HG02610 (cell line): ENCODE results near the gene WNT9B.

Experiments
- ATAC-seq: cut with Tn5 transposase; IDR thresholded peaks from one replicate; pipeline ENCODE4 v1.9.1; 2021; ENCODE audit warnings: mild to moderate bottlenecking, moderate library complexity; ENCODE audit not compliant: unreplicated experiment

WNT9B gene, protein sequence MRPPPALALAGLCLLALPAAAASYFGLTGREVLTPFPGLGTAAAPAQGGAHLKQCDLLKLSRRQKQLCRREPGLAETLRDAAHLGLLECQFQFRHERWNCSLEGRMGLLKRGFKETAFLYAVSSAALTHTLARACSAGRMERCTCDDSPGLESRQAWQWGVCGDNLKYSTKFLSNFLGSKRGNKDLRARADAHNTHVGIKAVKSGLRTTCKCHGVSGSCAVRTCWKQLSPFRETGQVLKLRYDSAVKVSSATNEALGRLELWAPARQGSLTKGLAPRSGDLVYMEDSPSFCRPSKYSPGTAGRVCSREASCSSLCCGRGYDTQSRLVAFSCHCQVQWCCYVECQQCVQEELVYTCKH

DNA sequence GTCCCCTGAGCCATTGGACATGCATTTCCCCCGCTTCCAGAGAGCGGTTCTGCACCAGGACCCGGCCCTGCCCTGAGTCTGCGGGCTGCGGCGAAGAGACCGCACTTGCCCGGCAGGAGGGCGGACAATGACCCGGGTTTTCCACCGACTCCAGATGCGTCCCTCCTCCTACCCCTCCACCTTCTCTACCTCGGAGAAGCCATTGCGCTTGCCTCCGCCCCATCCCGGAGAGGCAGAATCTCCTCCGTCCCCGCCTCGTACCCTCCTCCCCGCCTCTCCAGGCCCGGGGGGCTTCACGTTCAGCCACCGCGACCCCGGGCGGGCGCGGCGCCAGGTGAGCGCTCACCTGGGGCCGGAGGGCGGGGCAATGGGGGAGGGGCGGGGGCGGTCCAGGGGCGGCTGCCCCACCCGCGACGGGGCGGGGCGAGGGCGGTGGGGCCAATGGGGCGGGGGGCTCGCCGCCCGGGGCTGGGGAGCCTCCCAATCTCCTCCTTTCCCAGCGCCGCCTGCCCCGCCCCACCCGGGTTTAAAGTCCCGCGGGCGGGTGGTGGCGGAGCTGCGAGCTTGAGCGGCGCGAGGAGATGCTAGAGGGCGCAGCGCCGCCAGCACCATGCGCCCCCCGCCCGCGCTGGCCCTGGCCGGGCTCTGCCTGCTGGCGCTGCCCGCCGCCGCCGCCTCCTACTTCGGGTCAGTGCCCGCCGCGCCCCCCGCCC is at the start of gene WNT9B:
Gene WNT9B, plus strand, starts transcription at position 555 of the 713 bp plus-strand sequence. Its CDS starts 56 bp downstream, at position 611.
- no peak for ATAC-seq

DNA sequence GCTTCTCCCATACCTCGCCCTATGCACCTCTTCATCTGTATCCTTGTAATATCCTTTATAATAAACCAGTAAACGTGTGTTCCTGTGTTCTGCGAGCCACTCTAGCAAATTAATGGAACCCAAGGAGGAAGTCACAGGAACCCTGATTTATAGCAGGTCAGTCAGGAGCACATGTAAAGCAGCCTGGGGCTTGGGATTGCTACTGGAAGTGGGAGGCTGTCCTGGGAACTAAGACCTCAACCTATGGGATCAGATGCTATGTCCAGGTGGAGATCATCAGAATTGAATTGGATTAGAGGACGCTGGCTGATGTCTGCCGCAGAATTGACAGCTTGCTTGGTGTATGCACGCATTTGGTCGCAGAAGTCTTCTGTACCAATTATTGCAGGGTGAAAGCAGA is 48.6 kb upstream of the WNT9B start:
- ATAC-seq, result no peak

DNA sequence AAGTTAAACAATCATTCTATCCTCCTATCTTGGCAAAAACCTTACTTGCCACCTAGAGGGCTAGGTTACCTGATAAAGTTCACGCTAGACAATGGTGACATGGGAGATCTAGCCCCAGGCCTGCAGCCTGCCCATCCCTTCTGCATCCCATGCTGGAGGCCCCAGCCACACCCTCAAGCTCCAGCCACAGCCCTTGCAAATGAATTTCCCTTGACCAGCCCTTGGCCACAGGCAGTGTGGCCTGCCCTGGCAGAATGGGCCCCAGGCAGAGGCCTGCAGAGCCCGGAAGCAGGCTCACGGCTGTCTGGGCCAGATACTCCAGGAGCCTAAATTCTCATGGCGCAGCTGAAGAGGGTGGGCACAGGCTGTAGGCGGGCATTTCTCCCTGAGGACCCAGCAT is 47.8 kb upstream of the WNT9B start:
- no peak for ATAC-seq

DNA sequence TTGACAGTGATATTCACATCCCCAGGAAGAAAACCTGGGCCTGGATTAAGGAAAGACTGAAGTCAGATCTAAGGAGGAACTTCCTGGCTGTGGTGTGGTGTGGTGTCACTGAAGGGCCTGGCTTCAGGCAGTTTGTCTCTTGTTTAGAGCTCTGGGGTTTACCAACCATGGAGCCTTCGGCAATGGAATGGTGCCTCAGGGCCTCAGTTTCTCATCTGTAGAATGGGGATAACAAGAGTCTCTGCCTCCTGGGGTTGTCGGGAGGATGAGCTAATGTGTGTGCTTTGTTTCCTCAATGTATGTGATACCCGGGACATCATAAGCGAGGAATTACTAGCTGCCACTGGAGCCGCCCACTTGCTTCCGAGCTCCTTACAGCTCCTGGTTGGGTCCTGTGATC is 45.6 kb upstream of the WNT9B start:
- ATAC-seq, result no peak

DNA sequence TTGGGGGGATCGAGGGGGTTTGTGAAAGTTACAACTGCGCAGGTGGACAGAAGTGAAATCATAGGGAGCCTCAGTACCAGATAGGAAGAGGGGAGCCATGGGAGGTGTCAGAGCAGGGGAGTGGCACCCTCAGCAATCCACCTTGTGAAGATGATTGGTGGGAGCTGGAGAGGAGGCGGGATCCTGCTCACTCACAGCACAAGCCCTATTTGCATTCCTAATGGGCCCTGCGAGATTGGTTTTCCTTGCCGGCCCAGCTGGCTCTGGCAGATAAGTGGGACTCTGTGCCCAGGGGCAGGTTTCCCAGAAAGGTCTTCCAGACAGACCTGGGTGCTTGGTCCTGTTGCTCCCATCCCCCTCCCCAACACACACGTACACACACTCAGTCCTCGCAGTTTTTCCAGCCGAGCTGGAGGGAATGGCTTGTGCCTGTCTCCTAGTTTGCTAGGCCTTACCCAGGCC is 42.2 kb upstream of the WNT9B start:
- ATAC-seq, result no peak

DNA sequence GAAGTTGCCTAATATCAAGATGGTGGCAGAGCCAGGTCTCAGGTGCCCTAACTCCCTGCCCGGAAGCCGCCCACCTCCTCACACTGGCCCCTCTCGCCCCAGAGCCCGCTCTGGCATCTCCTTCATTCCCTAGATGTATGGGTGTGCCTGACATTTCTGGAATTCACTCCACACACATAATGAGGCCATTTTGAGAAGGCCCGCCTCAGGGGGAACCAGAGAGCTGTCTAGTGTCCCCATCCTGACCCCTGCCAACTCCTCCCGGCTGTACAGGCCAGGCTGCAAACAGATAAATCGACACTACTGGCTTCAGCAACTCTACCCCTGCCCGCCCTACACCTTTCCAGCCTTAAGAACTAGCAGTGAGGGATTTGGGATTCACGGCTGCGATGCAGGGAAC is 40.5 kb upstream of the WNT9B start:
- ATAC-seq, result no peak

DNA sequence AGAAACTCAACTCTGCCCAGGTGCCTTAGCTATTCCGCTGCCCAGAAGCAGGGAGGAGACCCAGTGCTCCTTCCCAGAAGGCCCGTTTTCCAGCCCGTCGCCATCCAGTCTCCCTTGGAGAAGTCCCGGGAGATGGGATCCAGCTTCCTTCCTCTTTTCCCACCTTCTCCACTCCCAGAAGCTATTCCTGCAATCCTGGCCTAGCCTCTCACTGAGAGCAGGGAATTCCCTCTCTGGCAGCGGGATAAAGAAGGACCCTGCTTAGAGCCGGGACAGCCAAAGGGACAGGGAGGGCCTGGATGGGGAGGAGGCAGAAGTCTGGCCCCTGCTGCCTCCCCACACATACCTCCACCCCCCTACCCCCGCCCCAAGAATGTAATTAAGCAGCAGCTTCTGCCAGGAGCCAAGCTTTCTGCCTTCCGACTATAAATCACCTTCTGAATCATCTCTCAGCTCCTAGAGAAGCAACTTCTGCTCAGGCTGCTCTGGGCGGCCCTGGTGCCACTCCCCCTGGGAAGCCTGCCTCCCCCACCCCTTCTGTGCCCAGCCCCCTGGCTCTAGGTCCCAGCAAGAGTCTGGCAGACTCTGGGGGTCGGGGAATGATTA is 39.3 kb upstream of the WNT9B start:
- ATAC-seq, result no peak

DNA sequence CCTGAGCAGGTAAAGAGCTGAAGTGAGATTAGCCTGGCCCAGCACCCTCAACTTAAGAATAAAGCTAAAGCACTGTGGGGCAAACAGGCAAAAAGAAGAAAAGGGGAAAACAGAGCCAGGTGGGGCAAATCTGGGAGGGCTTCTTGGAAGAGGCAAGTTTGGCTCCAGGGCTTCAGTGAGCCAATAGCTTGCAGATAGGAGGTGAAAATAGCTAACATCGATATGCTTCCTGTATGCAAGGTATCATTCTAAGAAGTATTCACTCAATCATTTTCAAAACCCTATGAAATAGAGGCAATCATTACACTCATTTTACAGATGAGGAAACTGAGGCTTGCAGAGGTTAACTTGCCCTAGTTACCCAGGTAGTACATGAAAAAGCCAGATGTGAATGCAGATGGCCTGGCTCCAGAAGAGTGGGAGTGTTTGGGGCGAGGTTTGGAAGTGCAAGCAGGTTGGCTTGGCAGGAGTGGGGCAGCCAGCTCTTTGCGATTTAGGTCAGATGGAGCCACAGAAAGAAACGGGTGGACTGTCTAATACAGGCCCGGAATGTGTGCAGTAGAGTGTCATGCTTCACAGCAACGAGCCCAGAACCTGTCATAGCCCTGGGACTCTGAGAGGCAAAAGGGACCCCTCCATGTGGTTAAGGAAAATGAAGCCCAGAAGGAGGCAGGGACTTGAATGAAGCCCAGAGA is 38.6 kb upstream of the WNT9B start:
- ATAC-seq, result no peak

DNA sequence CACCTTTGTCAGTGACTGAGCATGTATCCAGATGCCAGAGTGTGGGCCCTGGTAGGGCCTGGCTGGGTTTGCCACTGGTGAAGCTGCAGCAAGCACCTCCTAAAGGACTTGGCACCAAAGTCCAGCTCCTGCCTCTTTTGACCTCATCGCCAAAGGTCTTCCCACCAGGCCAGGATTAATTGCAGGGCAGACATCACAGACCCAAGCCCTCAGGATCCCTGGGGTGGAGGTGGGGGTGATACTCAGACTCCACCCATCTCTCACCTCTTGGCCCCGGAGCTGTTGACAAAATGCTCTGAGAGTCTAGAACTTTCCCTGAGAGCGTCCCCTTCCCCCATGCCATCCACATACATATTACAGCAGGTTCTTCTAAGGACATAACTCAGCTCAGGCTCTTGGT is 37.5 kb upstream of the WNT9B start:
- ATAC-seq, result no peak

DNA sequence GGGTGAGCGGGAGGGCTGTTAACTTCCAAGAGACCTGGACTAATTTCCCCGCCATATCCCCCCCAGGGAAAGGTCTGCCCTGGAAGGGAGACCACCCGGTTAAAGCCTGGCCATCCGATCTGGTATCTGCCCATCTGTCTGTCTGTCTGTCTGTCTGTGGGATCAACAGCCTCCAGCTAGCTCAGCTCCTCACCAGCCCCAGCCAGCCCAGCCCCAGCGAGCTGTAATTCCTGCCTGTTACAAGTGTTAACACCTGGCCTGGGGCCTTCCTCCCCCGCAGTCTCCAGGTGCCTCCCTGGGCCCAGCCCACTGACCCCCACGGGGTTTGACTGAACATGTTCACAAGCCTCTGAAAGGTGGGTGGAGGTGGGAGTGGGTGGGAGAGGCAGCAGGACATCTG is 36.9 kb upstream of the WNT9B start:
- no peak for ATAC-seq

DNA sequence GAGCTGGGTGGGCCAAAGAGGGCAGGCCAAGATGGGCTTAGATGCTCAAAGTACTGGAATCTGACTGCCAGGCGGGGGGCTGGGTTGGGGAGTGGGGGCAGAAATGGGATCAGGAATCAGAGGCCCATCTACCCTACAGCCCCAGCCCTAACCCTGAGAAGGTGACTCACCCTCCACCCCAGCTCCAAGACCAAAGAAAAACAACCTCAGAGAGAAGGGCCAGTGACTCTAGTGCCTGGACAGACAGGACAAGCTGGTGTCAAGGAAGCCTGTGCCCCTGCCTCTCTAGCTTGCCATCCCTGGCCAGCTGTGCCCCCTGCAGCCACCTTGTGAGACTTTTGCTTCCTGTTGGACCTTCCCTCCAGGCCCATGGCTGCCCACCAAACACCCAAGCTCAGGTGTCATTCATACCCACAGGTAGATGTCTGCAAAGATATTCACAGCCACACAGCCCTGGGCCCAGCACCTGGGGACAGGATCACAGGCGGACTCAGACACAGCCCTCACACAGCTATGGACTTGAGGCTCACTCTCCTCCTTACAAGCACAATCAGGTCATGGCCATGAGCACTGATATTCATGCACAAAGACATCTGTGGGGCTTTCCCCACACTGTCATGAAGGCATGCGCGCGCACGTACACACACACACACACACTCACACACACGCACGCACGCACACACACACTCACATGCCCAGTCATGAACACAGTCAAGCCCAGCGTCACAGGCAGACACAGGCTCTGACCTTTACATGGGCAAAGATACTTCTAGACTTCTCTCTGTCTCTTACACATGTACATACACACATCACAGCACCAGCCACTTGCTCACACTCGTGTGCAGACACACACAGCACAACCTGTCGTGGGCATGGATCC is 35.7 kb upstream of the WNT9B start:
- ATAC-seq, result no peak

DNA sequence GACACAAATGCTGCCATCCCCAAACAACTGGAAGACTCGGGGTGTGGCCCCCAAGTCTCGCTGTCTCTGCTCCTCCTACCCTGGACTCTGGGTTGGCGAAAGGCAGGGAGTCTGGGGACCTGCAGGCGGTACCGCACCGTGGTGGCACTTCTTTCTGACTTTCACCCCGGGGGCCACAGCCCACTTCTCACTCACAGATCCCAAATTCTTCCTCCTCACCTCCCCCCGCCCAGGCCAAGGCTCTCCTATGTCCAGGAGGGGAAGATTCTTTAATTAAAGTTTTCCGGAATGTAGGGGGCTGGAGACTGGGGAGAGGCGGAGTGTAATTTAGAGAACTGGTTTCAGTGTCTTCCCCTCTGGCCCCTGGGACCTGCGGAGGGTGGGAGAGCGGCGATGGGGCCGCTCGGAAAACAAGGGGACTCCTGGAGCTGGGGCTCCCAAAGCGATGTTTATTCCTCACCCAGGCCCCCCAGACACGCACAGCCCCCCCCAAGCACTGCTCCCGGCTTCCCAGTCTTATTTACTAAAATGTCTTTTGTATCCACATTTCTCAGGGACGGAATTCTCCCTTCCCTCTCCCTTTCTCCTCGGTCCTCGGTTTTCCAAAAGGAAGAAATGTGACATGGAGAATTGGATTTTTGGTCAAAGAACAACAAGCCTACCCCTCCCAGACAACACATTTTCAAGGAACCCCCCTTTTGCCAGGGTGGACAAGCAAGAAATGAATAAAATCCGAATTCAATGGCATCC is 34.1 kb upstream of the WNT9B start:
- no peak for ATAC-seq

DNA sequence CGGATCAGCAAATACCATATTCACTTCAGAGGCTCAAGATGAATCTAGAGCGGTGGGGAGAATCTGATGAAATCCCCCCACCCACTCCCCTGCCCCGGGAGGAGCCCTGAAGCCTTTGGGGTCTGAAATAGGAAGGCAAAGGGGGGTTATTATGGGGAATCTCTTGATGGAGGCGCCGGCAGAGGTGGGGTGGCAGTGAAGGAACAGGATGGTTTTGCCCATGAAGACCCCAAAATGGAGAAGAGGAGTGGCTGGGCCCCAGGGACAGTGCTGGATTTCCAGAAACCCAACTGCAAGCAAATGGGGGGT is 33.5 kb upstream of the WNT9B start:
- ATAC-seq, result no peak

DNA sequence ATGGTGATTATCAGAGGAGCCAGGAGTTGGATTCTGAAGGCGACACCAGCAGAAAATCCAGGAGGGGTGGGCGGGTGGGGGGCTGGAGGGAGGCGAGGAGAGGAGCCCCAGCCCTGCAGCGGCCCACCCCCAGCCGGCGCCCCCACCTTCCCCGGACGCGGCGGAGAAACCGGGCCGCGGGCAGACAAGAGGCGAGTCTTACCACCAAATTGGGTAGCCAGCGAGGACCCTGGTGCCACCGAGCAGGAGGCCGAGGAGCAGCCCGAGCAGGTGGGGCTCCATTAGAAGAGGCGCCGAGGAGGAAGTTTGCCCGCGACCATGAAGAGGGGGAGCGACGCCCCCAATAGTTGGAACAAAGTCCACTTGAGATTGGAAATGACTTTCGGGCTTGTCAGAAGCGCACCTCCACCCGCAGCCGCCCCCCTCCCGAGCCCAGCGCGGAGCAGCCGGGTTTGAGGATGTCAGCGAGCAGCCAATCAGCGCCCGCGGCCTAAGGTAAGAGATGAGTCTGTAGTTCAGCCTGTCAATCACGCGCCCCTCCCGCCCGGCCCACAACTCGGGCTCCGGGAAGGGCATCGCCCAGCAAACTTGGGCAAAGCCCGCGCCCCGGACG is 33.0 kb upstream of the WNT9B start, which contains the start of gene WNT3:
Gene WNT3, minus strand, starts transcription at position 377 of the 613 bp plus-strand sequence. Its CDS starts 95 bp downstream, at position 282.
- no peak for ATAC-seq

DNA sequence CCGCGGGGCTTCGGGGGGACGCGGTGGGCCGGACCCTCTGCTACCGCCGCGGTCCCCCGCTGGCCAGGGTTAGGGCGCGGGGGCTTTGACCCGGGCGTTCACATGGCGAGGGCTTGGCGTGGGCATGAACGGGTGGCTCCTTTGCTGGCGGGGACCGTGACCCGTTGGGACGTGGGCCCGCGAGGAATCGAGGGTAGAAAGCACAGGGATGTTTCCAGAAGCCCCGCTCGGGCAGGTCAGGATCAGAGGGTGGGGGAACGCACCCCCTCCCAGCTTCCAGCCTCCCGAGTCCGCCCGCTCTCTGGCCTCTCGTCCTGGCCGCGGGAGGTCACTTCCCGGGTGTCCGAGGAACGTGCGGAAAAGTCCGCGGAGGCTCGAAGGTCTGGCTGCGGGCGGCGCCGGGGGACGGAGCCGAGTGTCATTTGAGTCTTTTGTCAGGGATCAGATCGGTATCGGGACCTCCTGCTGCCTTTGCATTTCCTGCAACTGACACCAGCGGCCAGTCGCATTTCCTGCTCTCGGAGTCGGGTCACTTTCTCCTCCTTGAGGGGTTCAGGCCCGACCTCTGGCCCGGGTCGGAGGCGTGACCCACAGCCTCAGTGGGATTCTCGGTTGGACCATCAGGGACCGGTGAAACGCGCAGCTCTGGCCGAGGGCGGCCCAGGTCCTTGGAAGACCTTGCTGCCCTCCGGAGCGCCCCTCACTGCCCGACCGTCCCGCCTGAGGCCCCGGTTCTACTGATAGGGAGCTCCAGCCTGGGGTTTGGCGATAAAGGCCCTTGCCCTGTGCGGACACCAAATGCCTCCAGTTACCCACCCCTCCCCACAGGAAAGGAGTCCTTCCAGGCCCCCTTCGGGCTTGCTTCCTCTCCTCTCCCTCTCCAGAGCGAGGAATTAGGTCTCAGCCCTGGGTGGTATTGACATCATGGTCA is 32.2 kb upstream of the WNT9B start:
- ATAC-seq, result no peak

DNA sequence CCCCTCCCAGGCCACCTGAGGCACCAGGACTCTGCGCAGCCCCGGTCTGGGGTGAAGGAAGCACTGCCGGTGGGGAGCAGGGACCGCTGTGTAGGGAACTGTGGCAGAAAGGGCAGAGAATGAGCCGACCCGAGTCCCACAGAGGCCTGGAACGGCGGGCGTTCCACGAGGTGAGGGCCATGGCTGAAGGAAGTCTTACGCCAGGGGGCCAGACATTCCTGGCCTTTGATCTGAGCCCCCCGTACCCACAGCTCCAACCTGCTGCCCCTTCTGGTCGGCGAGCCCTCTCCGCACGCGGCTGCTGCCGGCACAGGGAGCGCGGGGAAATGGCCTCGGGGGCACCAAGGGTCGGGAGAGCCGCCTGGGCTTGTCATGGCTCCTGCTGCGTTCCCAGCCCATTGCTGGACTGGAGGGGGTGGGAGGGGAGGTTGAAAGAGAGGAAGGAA is 31.5 kb upstream of the WNT9B start:
- ATAC-seq, result no peak

DNA sequence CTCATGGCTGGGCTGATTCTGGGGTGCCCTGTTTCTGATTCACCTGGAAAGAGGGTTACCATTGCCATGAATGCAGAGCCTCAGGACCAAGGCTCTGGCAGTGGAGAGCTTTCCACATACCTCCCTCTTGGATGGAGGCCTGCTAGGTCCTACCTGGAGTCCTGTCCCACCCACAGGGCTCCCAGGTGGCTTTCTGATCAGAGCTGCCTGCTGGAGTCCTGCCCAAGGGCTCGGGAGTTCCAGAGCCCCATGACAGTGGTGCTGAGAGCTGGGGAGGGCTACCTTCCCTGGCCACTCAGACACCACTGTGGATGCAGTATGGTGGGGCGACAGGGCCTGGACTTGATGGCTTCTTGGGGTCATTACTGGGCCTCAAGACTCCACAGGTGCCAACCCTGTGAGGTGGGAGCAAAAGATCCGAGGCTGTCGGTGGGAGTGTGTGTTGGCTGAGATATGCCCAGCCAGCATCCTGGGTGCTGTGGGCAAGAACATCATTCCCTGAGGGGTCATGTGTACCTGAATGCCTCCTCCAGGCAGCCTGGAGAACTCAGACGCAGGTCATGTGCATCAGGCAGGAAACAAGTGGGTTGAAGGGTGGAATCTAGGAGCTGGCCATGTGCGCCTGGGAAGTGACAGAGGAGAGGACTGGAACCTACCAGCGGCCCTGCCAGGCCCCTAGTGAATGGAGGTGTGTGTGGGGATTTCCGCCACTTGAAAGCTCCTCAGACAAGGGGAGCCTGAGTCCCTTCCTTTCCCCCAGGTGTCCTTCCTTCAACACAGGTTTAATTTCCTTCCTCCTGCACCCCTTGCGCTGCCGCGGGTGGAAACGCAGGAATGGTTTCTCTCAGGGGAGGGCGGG is 30.6 kb upstream of the WNT9B start:
- ATAC-seq, result no peak
